Testis (tissue), 3 donors: ENCODE results near the gene PAIP1. TPM values are rescaled to one million over a fixed set of nuclear protein-coding genes. Genes with fewer than 3 reads are reported as not detected.

Experiments used
- DNase-seq: peaks from one replicate; pipeline ENCODE4 v3.0.0-alpha.2; 2019
- H3K27ac ChIP-seq, 2 donors: fragments of 200-600 bp; sonication (generic); one replicate each; pipeline ENCODE4 v1.5.1; 2019
- H3K27me3 ChIP-seq: fragments of 200-600 bp; sonication (generic); one replicate; pipeline ENCODE4 v1.5.1; 2019
- H3K36me3 ChIP-seq: fragments of 200-600 bp; sonication (generic); one replicate; pipeline ENCODE4 v1.5.1; 2017; ENCODE audit warnings: low read depth; ENCODE audit errors: missing control alignments
- H3K4me1 ChIP-seq: fragments of 200-600 bp; sonication (generic); one replicate; pipeline ENCODE4 v1.5.1; 2019
- H3K4me3 ChIP-seq, 2 donors: fragments of 200-600 bp; sonication (generic); one replicate each; pipeline ENCODE4 v1.5.1; 2017 to 2019
- H3K9me3 ChIP-seq: fragments of 200-600 bp; sonication (generic); one replicate; pipeline ENCODE4 v1.5.1; 2017
- POLR2A ChIP-seq: fragments of 450-650 bp; IDR thresholded peaks from one replicate; pipeline ENCODE4 v1.6.1; 2017; ENCODE audit warnings: antibody characterized with exemption, mild to moderate bottlenecking, moderate library complexity
- WGBS, 2 donors: methylation state at CpG; one replicate each; pipeline ENCODE4 v1.1.5; 2018; 5-methylcytosine and 5-hydroxymethylcytosine counted together
- intact Hi-C: fragments of 100-400 bp; cut with DNase I; formaldehyde crosslinking; loops from one replicate; pipeline ENCODE4 v1.15.1; 2023; ENCODE audit warnings: low total_unique reads
- polyA plus RNA-seq: library from polyadenylated mRNA; stranded (reverse); fragments of 350-450 nt; fragmentation: Illumina TruSeq; extraction: RNeasy Lipid Tissue Mini Kit (QIAGEN cat#74804); gene quantifications from one replicate; pipeline ENCODE4 v1.2.3, GENCODE V29; 2014; ENCODE audit warnings: low read depth, low replicate concordance; ENCODE audit not compliant: insufficient read depth
- total RNA-seq, 2 donors: library from RNA; depleted of rRNA; stranded (reverse); fragments of >200 nt; gene quantifications; one replicate each; pipeline ENCODE4 v1.2.3, GENCODE V29; 2016
- TF ChIP-seq, protein P1 (sequence below), 3 experiments: fragments of 450-650 bp in 2 of 3; fragments of 200-600 bp in 1 of 3; sonication (generic) in 1 of 3; IDR thresholded peaks; one replicate each; pipeline ENCODE4 v1.5.1; 2016 to 2019; ENCODE audit warnings: antibody characterized with exemption in 3 of 3, mild to moderate bottlenecking in 2 of 3, moderate library complexity in 1 of 3

The PAIP1 gene
- total and polyA plus RNA-seq, 3 donors from 2014 or later = 103 to 135 (median 117) TPM

DNA sequence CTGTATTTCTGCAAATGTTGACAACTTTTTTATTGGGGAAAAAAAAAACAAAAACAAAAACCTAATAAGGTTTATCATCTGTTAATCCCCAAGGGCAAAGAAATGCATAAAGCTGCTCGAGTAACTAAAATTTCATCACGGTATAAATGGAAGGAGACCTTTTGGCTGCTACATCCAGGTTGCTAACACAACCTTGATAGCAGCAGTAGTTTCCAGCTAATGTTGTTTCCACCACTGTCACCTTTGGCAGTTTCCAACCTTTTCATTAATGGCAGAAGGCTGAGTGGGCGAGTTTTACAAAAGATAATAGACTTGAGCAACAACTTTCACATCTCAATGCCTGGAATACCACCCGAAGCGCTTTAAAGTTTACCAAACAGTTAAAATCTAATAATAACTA lies 8.5 kb downstream of the PAIP1 start:
- TF ChIP-seq POLR2A = no peak
- TF ChIP-seq, protein P1, sequence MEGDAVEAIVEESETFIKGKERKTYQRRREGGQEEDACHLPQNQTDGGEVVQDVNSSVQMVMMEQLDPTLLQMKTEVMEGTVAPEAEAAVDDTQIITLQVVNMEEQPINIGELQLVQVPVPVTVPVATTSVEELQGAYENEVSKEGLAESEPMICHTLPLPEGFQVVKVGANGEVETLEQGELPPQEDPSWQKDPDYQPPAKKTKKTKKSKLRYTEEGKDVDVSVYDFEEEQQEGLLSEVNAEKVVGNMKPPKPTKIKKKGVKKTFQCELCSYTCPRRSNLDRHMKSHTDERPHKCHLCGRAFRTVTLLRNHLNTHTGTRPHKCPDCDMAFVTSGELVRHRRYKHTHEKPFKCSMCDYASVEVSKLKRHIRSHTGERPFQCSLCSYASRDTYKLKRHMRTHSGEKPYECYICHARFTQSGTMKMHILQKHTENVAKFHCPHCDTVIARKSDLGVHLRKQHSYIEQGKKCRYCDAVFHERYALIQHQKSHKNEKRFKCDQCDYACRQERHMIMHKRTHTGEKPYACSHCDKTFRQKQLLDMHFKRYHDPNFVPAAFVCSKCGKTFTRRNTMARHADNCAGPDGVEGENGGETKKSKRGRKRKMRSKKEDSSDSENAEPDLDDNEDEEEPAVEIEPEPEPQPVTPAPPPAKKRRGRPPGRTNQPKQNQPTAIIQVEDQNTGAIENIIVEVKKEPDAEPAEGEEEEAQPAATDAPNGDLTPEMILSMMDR (IDR thresholded peaks at IDR 0.05) = no peak
- Histone ChIP-seq H3K4me3 (no peak overlapping the region), H3K36me3 (peaks cover 5% of the 10 kb centered on the region), H3K4me1 (peaks cover 17% of the 10 kb centered on the region), H3K27ac (no peak overlapping the region), H3K9me3 (no peaks in the 10 kb centered on the region), H3K27me3 (no peaks in the 10 kb centered on the region)
- intact Hi-C loops = no loop called here
- DNase-seq = no peak
- 58 to 68% methylated on average over 5 of the region's 5 CpGs for WGBS, 2 donors

- 93 to 94% methylated on average over 2 of the region's 2 CpGs for WGBS, 2 donors
- TF ChIP-seq, protein P1 (IDR thresholded peaks at IDR 0.05) = no peak
- TF ChIP-seq POLR2A = no peak
- no peak for DNase-seq
- H3K27ac ChIP-seq = no peak overlapping the region
- peaks cover 17% of the 10 kb centered on the region for H3K4me1 ChIP-seq
- peaks cover 5% of the 10 kb centered on the region for H3K36me3 ChIP-seq
- H3K9me3 ChIP-seq = no peaks in the 10 kb centered on the region
- intact Hi-C loops = no loop called here
- H3K4me3 ChIP-seq = no peak overlapping the region
- no peaks in the 10 kb centered on the region for H3K27me3 ChIP-seq
These were observed 9.3 kb downstream of the PAIP1 start for GRCh38 chr5:43547532-43547931.

GRCh38 chr5:43543434-43543833 lies 13.4 kb downstream of the PAIP1 start:
- intact Hi-C loops = no loop called here
- DNase-seq = no peak
- peaks cover 13% of the 10 kb centered on the region for H3K4me1 ChIP-seq
- H3K36me3 ChIP-seq = peaks cover 5% of the 10 kb centered on the region
- TF ChIP-seq, protein P1 (IDR thresholded peaks at IDR 0.05) = no peak
- H3K27ac ChIP-seq = no peak overlapping the region
- H3K9me3 ChIP-seq = no peaks in the 10 kb centered on the region
- H3K27me3 ChIP-seq = no peaks in the 10 kb centered on the region
- no peak overlapping the region for H3K4me3 ChIP-seq

DNA sequence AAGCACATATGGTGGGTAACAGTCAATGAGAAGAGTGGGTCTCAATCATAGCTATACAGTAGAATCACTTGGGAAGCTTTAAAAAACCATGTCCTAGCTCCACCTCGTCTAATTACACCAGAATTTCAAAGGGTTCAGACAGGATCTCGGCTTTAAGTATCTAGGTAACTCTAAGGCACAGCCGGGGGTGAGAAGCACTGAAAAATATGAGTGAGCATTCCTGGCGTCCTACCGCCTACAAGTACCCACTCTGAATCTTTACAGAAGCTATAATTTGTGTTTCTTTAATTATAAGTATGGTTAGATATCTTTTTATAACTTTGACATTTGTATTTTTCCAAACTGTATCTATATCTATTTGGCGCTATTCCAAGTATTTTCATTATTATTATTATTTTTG lies 16.1 kb downstream of the PAIP1 start:
- intact Hi-C loops = no loop called here
- 61 to 73% methylated on average over 6 of the region's 6 CpGs for WGBS, 2 donors

GRCh38 chr5:43536972-43537371 lies 19.9 kb downstream of the PAIP1 start:
- no peak for TF ChIP-seq POLR2A
- TF ChIP-seq, protein P1 (IDR thresholded peaks at IDR 0.05) = no peak
- Histone ChIP-seq H3K27me3 (no peaks in the 10 kb centered on the region), H3K4me1 (peaks cover 5% of the 10 kb centered on the region), H3K36me3 (no peaks in the 10 kb centered on the region), H3K4me3 (no peak overlapping the region), H3K9me3 (no peaks in the 10 kb centered on the region), H3K27ac (no peak overlapping the region)
- intact Hi-C loops = no loop called here
- no peak for DNase-seq

More for the DNA sequence above, 16.1 kb downstream of the PAIP1 start:
- no peak for DNase-seq
- Histone ChIP-seq H3K27me3 (no peaks in the 10 kb centered on the region), H3K9me3 (no peaks in the 10 kb centered on the region), H3K4me3 (no peak overlapping the region), H3K36me3 (no peaks in the 10 kb centered on the region), H3K4me1 (peaks cover 7% of the 10 kb centered on the region), H3K27ac (no peak overlapping the region)
- TF ChIP-seq, protein P1 (IDR thresholded peaks at IDR 0.05) = no peak
- no peak for TF ChIP-seq POLR2A
